ENCODE data around the gene SMIM15.
"Not testable (repeated sequence)": the region's sequence is repeated elsewhere in the genome, so short reads cannot be mapped to it uniquely, and the experiment has no call there.

Gene SMIM15

DNA sequence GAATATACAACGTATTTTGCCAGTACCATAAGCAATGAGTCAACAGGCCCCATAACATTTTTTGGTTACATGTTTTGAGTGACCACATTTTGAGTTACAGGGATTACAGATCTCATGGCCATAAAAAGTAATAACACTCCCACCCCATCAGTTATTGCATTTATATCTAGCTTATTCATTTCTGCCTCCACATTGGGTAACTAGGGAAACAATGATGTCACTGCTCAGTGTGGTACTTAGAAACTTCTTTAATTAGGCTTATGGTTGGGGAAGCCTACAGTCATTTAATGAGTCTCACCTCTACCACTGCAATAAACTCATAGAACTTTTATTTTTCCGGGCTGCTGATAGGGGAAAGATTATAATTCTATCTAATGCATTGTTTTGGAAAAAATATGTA, 39.9 kb upstream of the SMIM15 start:
- H3K9me2 ChIP-seq (replicated peaks; ENCODE audit: insufficient read depth, low read length), result no peaks in the 10 kb centered on the region
- no peak overlapping the region for H3K9ac ChIP-seq (ENCODE audit: low read length)
- H3K27me3 ChIP-seq (replicated peaks; ENCODE audit: insufficient read depth, low read length), result no peaks in the 10 kb centered on the region
- H3K4me1 ChIP-seq (ENCODE audit: low read length), result no peaks in the 10 kb centered on the region
- no peaks in the 10 kb centered on the region for H3F3A ChIP-seq (ENCODE audit: insufficient read depth, low read length)
- H3K27ac ChIP-seq (ENCODE audit: low read length), result no peak overlapping the region
- no peaks in the 10 kb centered on the region for H3K9me3 ChIP-seq (replicated peaks; ENCODE audit: insufficient read depth, low read length)
- no peak for DNase-seq
- no peaks in the 10 kb centered on the region for H3K79me2 ChIP-seq (ENCODE audit: low read length)
- TF ChIP-seq EZH2 (optimal IDR thresholded peaks at IDR 0.05; ENCODE audit: low read depth, low read length) (no peak), EZH2phosphoT487 (IDR thresholded peaks at IDR 0.05; ENCODE audit: low read length) (no peak)
- TF ChIP-seq, protein P1, sequence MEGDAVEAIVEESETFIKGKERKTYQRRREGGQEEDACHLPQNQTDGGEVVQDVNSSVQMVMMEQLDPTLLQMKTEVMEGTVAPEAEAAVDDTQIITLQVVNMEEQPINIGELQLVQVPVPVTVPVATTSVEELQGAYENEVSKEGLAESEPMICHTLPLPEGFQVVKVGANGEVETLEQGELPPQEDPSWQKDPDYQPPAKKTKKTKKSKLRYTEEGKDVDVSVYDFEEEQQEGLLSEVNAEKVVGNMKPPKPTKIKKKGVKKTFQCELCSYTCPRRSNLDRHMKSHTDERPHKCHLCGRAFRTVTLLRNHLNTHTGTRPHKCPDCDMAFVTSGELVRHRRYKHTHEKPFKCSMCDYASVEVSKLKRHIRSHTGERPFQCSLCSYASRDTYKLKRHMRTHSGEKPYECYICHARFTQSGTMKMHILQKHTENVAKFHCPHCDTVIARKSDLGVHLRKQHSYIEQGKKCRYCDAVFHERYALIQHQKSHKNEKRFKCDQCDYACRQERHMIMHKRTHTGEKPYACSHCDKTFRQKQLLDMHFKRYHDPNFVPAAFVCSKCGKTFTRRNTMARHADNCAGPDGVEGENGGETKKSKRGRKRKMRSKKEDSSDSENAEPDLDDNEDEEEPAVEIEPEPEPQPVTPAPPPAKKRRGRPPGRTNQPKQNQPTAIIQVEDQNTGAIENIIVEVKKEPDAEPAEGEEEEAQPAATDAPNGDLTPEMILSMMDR (IDR thresholded peaks at IDR 0.05; ENCODE audit: low read length), result no peak
- no peak overlapping the region for H2AFZ ChIP-seq (ENCODE audit: low read length)
- no peak overlapping the region for H3K4me3 ChIP-seq (ENCODE audit: low read length)
- no peaks in the 10 kb centered on the region for H4K20me1 ChIP-seq (ENCODE audit: insufficient read depth, low read length)
- no peaks in the 10 kb centered on the region for H3K36me3 ChIP-seq (replicated peaks; ENCODE audit: insufficient read depth, low read length)
- no peak overlapping the region for H3K4me2 ChIP-seq (ENCODE audit: low read depth, low read length)

GRCh38 chr5:61200582-61201155, 38.4 kb upstream of the SMIM15 start:
- no peak overlapping the region for H2AFZ ChIP-seq (ENCODE audit: low read length)
- no peaks in the 10 kb centered on the region for H4K20me1 ChIP-seq (ENCODE audit: insufficient read depth, low read length)
- H3K9ac ChIP-seq (ENCODE audit: low read length), result no peak overlapping the region
- no peaks in the 10 kb centered on the region for H3K9me2 ChIP-seq (replicated peaks; ENCODE audit: insufficient read depth, low read length)
- H3K27me3 ChIP-seq (replicated peaks; ENCODE audit: insufficient read depth, low read length), result no peaks in the 10 kb centered on the region
- no peaks in the 10 kb centered on the region for H3F3A ChIP-seq (ENCODE audit: insufficient read depth, low read length)
- TF ChIP-seq EZH2phosphoT487 (IDR thresholded peaks at IDR 0.05; ENCODE audit: low read length), result no peak
- TF ChIP-seq, protein P1 (IDR thresholded peaks at IDR 0.05; ENCODE audit: low read length), result no peak
- no peak for TF ChIP-seq EZH2 (optimal IDR thresholded peaks at IDR 0.05; ENCODE audit: low read depth, low read length)
- H3K36me3 ChIP-seq (replicated peaks; ENCODE audit: insufficient read depth, low read length), result no peaks in the 10 kb centered on the region
- no peaks in the 10 kb centered on the region for H3K79me2 ChIP-seq (ENCODE audit: low read length)
- no peak overlapping the region for H3K27ac ChIP-seq (ENCODE audit: low read length)
- no peak overlapping the region for H3K4me3 ChIP-seq (ENCODE audit: low read length)
- DNase-seq, result no peak
- H3K4me1 ChIP-seq (ENCODE audit: low read length), result no peaks in the 10 kb centered on the region
- H3K9me3 ChIP-seq (replicated peaks; ENCODE audit: insufficient read depth, low read length), result no peaks in the 10 kb centered on the region
- no peak overlapping the region for H3K4me2 ChIP-seq (ENCODE audit: low read depth, low read length)

DNA sequence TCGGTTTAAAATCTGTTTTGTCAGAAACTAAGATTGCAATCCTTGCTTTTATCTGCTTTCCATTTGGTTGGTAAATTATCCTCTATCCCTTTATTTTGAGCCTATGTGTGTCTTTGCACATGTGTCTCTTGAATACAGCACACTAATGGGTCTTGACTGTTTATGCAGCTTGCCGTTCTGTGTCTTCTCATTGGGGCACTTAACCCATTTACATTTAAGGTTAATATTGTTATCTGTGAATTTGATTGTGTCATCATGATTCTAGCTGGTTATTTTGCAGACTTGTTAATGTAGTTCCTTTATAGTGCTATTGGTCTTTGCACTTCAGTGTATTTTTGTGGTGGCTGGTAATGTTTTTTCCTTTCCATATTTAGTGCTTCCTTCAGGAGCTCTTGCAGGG, 36.3 kb upstream of the SMIM15 start:
- no peak overlapping the region for H2AFZ ChIP-seq (ENCODE audit: low read length)
- no peaks in the 10 kb centered on the region for H3F3A ChIP-seq (ENCODE audit: insufficient read depth, low read length)
- no peaks in the 10 kb centered on the region for H3K27me3 ChIP-seq (replicated peaks; ENCODE audit: insufficient read depth, low read length)
- H3K4me1 ChIP-seq (ENCODE audit: low read length), result no peaks in the 10 kb centered on the region
- H3K27ac ChIP-seq (ENCODE audit: low read length), result no peak overlapping the region
- H3K36me3 ChIP-seq (replicated peaks; ENCODE audit: insufficient read depth, low read length), result no peaks in the 10 kb centered on the region
- H3K9me3 ChIP-seq (replicated peaks; ENCODE audit: insufficient read depth, low read length), result no peaks in the 10 kb centered on the region
- no peak for TF ChIP-seq EZH2phosphoT487 (IDR thresholded peaks at IDR 0.05; ENCODE audit: low read length)
- TF ChIP-seq EZH2 (optimal IDR thresholded peaks at IDR 0.05; ENCODE audit: low read depth, low read length), result no peak
- TF ChIP-seq, protein P1 (IDR thresholded peaks at IDR 0.05; ENCODE audit: low read length), result no peak
- no peaks in the 10 kb centered on the region for H4K20me1 ChIP-seq (ENCODE audit: insufficient read depth, low read length)
- H3K79me2 ChIP-seq (ENCODE audit: low read length), result no peaks in the 10 kb centered on the region
- no peaks in the 10 kb centered on the region for H3K9me2 ChIP-seq (replicated peaks; ENCODE audit: insufficient read depth, low read length)
- no peak for DNase-seq
- H3K4me2 ChIP-seq (ENCODE audit: low read depth, low read length), result no peak overlapping the region
- H3K9ac ChIP-seq (ENCODE audit: low read length), result no peak overlapping the region
- no peak overlapping the region for H3K4me3 ChIP-seq (ENCODE audit: low read length)

- not testable (repeated sequence) for H3K36me3 ChIP-seq (replicated peaks; ENCODE audit: insufficient read depth, low read length); H3K4me2 ChIP-seq (ENCODE audit: low read depth, low read length); H3K4me1 ChIP-seq (ENCODE audit: low read length); H4K20me1 ChIP-seq (ENCODE audit: insufficient read depth, low read length); H3K4me3 ChIP-seq (ENCODE audit: low read length); H3F3A ChIP-seq (ENCODE audit: insufficient read depth, low read length); H3K27ac ChIP-seq (ENCODE audit: low read length); DNase-seq; H3K9me2 ChIP-seq (replicated peaks; ENCODE audit: insufficient read depth, low read length); H3K9me3 ChIP-seq (replicated peaks; ENCODE audit: insufficient read depth, low read length); H3K9ac ChIP-seq (ENCODE audit: low read length); H3K79me2 ChIP-seq (ENCODE audit: low read length); H3K27me3 ChIP-seq (replicated peaks; ENCODE audit: insufficient read depth, low read length); H2AFZ ChIP-seq (ENCODE audit: low read length)
Measured at GRCh38 chr5:61187826-61188225, 25.6 kb upstream of the SMIM15 start.

DNA sequence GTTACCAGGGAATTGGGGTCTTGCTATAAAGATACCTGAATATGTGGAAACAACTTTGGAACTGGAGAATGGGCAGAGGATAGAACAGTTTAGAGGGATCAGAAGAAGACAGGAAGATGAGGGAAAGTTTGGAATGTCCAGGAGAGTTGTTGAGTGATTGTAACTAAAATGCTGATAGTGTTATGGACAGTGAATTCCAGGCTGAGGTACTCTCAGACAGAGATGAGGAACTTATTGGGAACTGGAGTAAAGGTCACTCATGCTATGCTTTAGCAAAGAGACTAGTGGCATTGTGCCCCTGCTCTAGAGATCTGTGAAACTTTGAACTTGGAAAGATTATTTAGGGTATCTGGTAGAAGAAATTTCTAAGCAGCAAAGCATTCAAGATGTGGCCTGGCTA, 25.1 kb upstream of the SMIM15 start:
- H3K9me2 ChIP-seq (replicated peaks; ENCODE audit: insufficient read depth, low read length); H3K27ac ChIP-seq (ENCODE audit: low read length); DNase-seq; H3K9ac ChIP-seq (ENCODE audit: low read length); H3K4me2 ChIP-seq (ENCODE audit: low read depth, low read length); H3F3A ChIP-seq (ENCODE audit: insufficient read depth, low read length); H2AFZ ChIP-seq (ENCODE audit: low read length); H3K4me3 ChIP-seq (ENCODE audit: low read length); H3K4me1 ChIP-seq (ENCODE audit: low read length); H3K36me3 ChIP-seq (replicated peaks; ENCODE audit: insufficient read depth, low read length); H3K27me3 ChIP-seq (replicated peaks; ENCODE audit: insufficient read depth, low read length); H4K20me1 ChIP-seq (ENCODE audit: insufficient read depth, low read length); H3K79me2 ChIP-seq (ENCODE audit: low read length); H3K9me3 ChIP-seq (replicated peaks; ENCODE audit: insufficient read depth, low read length): not testable (repeated sequence)

All from MM.1S (cell line).